Peyer's patch (tissue), 4 donors: Measurements from ENCODE around the gene SIRT5. TPM values are rescaled to one million over a fixed set of nuclear protein-coding genes. Genes with fewer than 3 reads are reported as not detected.

Experiments
- DNase-seq, 3 donors: peaks; one replicate each; pipeline ENCODE4 v3.0.0-alpha.2; 2017 to 2019
- H3K27ac ChIP-seq, 4 donors: fragments of 200-600 bp; sonication (generic); one replicate each; pipeline ENCODE4 v1.5.1; 2016 to 2019
- H3K27me3 ChIP-seq, 2 donors: fragments of 200-600 bp; sonication (generic); one replicate each; pipeline ENCODE4 v1.5.1; 2019
- H3K36me3 ChIP-seq, 3 donors: fragments of 200-600 bp; sonication (generic); one replicate each; pipeline ENCODE4 v1.5.1; 2016 to 2019
- H3K4me1 ChIP-seq, 4 donors: fragments of 200-600 bp; sonication (generic); one replicate each; pipeline ENCODE4 v1.5.1; 2016 to 2019
- H3K4me3 ChIP-seq, 4 donors: fragments of 200-600 bp; sonication (generic); 1 replicate in 3 of 4; 2 replicates in 1 of 4; pipeline ENCODE4 v1.5.1; 2016 to 2019; ENCODE audit warnings: mild to moderate bottlenecking in 1 of 4
- H3K9me3 ChIP-seq, 4 donors: fragments of 200-600 bp; sonication (generic); one replicate each; pipeline ENCODE4 v1.5.1; 2016 to 2019; ENCODE audit warnings: mild to moderate bottlenecking in 1 of 4
- CTCF ChIP-seq, 6 experiments: fragments of 450-650 bp in 4 of 6; fragments of 200-600 bp in 2 of 6; sonication (generic) in 1 of 6; IDR thresholded peaks; one replicate each; pipeline ENCODE4 v1.5.1; 2017 to 2019; ENCODE audit warnings: antibody characterized with exemption in 6 of 6, mild to moderate bottlenecking in 3 of 6, moderate library complexity in 1 of 6
- POLR2A ChIP-seq, 2 donors: fragments of 450-650 bp; IDR thresholded peaks; one replicate each; pipeline ENCODE4 v1.5.1; 2017; ENCODE audit warnings: antibody characterized with exemption in 2 of 2, mild to moderate bottlenecking in 2 of 2, moderate library complexity in 2 of 2
- total RNA-seq, 4 donors: library from RNA; depleted of rRNA; stranded (reverse); fragments of >200 nt; gene quantifications; one replicate each; pipeline ENCODE4 v1.1.0, GENCODE V29; 2016

Gene SIRT5
- total RNA-seq, result 10 to 100 TPM in 3 of 4 donors, 1 to 10 TPM in 1; 6.8 to 22.1 (median 18.1) TPM

DNA sequence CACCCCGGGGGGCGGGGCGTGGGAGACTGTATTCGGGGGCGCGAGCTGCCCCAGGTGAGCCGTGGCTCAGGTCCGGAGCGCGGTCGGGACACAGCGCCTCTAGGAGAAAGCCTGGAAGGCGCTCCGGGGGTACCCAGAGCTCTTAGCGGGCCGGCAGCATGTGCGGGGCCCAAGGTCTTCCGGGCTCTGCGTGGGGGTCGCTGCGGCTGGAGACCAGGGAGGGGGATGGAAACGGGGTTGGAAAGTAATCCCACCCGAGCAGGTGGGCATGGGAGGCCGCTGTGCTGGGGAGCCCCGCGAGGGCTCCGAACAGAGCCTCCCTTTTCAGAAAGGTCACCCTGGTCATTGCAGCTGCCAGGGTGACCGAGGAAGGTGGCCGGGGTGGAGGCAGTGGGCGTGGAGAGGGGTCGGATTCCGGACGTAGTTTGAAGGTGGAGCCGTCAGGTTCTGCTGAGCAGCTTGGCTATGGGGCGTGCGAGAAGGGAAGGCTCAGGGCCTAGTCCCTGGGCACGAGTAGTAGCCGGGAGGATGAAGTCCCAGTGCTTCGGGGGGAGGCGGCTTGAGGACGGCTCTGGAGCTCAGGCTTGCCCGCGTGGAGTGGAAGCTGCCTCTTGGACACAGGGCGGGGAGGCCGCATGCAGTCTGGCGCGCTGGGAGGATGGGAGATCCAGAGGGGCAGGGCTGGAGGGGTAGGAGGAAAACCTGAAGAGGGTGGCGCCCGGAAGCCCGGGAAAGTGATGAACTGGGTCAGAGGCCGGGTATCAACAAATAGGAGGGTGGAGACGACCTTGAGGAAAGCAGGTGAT lies at the start of gene SIRT5:
SIRT5 (plus strand) TSS at position 31 of the 806 bp plus-strand sequence. CDS start 9,510 bp downstream, outside the sequence.
- H3K27me3 ChIP-seq, result no peaks in the 10 kb centered on the region
- H3K36me3 ChIP-seq, result peaks cover 0 to 4% (median 0%) of the 10 kb centered on the region in 3 donors
- peaks cover 0 to 6% (median 2%) of the 10 kb centered on the region in 4 donors for H3K4me1 ChIP-seq
- TF ChIP-seq CTCF (IDR thresholded peaks at IDR 0.05), result no peak
- TF ChIP-seq POLR2A (IDR thresholded peaks at IDR 0.05), result peak; percentile 83 to 85
- H3K9me3 ChIP-seq, result no peaks in the 10 kb centered on the region
- peak; percentile 73 to 93 (median 91) for DNase-seq
- peak within 1 kb of the TSS; percentile 77 to 90 (median 88) for H3K4me3 ChIP-seq
- peak within 1 kb of the TSS; percentile 95 to 100 (median 98) for H3K27ac ChIP-seq

GRCh38 chr6:13524801-13525508 lies 49.4 kb upstream of the SIRT5 start:
- Histone ChIP-seq H3K4me3 (no peak overlapping the region), H3K9me3 (no peaks in the 10 kb centered on the region), H3K27me3 (no peaks in the 10 kb centered on the region), H3K4me1 (peaks cover 0 to 7% (median 1%) of the 10 kb centered on the region in 4 donors), H3K27ac (no peak overlapping the region), H3K36me3 (no peaks in the 10 kb centered on the region)
- TF ChIP-seq CTCF (IDR thresholded peaks at IDR 0.05), result no peak
- TF ChIP-seq POLR2A (IDR thresholded peaks at IDR 0.05), result no peak
- no peak for DNase-seq

DNA sequence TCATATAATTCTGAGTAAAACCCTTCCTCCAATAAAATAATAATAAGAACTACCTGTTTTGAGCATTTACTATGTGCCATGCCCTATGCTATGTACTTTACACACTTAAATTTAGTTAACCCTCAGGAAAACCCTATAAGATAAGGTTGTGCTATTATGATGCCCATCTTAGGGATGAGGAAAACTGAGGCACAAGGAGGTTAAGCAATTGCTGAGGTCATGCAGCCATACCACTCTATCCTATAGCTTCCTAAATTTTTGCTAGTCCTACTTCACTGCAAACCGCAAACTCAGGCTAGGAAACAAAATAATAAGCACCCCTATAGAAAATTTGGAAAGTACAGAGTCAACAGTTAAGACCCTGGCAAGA lies 48.1 kb upstream of the SIRT5 start:
- Histone ChIP-seq H3K27me3 (no peaks in the 10 kb centered on the region), H3K4me3 (no peak overlapping the region), H3K9me3 (no peaks in the 10 kb centered on the region), H3K4me1 (peaks cover 0 to 7% (median 1%) of the 10 kb centered on the region in 4 donors), H3K27ac (peak overlapping the region in 2 of 4 donors; percentile 21 to 38), H3K36me3 (no peaks in the 10 kb centered on the region)
- TF ChIP-seq CTCF (IDR thresholded peaks at IDR 0.05) (no peak), POLR2A (IDR thresholded peaks at IDR 0.05) (no peak)
- DNase-seq, result no peak

DNA sequence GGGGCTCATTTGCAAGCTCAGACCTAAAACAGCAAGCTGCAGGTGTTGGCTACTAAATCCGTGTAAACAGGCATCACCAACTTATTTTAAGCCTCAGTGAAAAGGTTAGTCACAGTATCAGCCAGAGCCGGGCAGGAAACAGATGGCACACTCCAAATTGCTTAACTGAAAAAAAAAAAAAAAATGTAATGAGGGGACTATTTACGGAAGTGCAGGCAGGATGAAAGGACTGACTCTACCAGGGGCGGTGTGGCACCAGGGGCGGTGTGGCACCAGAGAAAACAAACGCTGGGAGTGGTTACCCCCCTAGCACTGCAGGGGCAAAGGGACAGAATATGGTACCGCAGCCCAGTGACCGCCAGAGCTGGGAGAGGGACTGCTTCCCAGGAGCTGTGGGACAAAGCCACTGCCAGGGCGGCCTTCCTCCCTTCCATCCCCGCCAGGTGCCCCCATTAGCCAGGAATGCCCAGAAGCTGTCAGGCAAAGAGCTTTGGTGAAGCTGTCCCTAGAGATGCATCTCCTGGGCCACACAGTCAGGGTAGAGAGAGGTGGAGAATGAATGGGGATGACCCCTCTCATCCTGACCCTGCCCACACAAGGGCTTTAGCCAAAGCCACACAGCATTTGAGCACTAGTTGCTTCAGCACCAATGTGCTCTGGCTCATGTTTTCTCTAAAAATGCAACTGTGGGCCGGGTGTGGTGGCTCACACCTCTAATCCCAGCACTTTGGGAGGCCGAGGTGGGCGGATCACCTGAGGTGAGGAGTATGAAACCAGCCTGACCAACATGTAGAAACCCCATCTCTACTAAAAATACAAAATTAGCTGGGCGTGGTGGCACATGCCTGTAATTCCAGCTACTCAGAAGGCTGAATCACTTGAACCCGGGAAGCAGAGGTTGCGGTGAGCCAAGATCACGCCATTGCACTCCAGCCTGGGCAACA lies 47.4 kb upstream of the SIRT5 start:
- Histone ChIP-seq H3K27ac (peak overlapping the region in 3 of 4 donors; percentile 45 to 71 (median 57)), H3K27me3 (no peaks in the 10 kb centered on the region), H3K9me3 (no peaks in the 10 kb centered on the region), H3K36me3 (no peaks in the 10 kb centered on the region), H3K4me3 (no peak overlapping the region), H3K4me1 (peaks cover 0 to 7% (median 1%) of the 10 kb centered on the region in 4 donors)
- TF ChIP-seq POLR2A (IDR thresholded peaks at IDR 0.05), result no peak
- TF ChIP-seq CTCF (IDR thresholded peaks at IDR 0.05), result no peak
- peak in 2 of 3 donors; percentile 64 to 74 for DNase-seq

GRCh38 chr6:13527671-13528056 lies 46.7 kb upstream of the SIRT5 start:
- Histone ChIP-seq H3K27me3 (no peaks in the 10 kb centered on the region), H3K36me3 (no peaks in the 10 kb centered on the region), H3K4me3 (no peak overlapping the region), H3K9me3 (no peaks in the 10 kb centered on the region), H3K4me1 (peaks cover 0 to 7% (median 1%) of the 10 kb centered on the region in 4 donors), H3K27ac (peak overlapping the region in 1 of 4 donors; percentile 71)
- TF ChIP-seq POLR2A (IDR thresholded peaks at IDR 0.05) (no peak), CTCF (IDR thresholded peaks at IDR 0.05) (no peak)
- no peak for DNase-seq
